Lower leg skin (tissue), 3 donors: Measurements from ENCODE around the gene ABHD8.

Experiments
- POLR2A ChIP-seq, 2 donors: fragments of 450-650 bp; IDR thresholded peaks; one replicate each; pipeline ENCODE4 v1.6.1; 2016 to 2017; ENCODE audit warnings: antibody characterized with exemption in 2 of 2, mild to moderate bottlenecking in 1 of 2, moderate library complexity in 1 of 2
- TF ChIP-seq, protein P1 (sequence below), 3 donors: fragments of 450-650 bp; IDR thresholded peaks; one replicate each; pipeline ENCODE4 v1.5.1; 2016; ENCODE audit warnings: antibody characterized with exemption in 3 of 3, mild to moderate bottlenecking in 3 of 3, moderate library complexity in 2 of 3

DNA sequence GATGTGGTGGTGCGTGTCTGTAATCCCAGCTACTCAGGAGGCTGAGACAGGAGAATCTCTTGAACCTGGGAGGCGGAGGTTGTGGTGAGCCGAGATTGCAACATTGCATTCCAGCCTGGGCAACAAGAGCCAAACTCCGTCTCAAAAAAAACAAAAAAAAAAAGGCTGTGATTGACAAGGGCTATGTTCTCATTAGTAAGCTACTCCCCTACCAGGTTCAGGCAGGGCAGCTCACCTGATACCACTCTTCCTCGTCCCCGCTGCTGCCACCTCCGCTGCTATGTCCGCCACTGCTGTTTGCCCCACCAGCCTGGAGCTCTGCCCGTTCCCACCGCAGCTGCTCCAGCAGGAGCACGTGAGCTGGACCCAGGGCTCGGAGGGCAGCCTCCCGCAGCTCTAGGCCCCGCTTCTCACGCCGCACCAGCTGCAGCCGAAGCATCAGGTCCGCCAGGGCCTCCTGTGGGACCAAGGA, 48.0 kb downstream of the ABHD8 start:
- TF ChIP-seq POLR2A (IDR thresholded peaks at IDR 0.05), result no peak
- TF ChIP-seq, protein P1, sequence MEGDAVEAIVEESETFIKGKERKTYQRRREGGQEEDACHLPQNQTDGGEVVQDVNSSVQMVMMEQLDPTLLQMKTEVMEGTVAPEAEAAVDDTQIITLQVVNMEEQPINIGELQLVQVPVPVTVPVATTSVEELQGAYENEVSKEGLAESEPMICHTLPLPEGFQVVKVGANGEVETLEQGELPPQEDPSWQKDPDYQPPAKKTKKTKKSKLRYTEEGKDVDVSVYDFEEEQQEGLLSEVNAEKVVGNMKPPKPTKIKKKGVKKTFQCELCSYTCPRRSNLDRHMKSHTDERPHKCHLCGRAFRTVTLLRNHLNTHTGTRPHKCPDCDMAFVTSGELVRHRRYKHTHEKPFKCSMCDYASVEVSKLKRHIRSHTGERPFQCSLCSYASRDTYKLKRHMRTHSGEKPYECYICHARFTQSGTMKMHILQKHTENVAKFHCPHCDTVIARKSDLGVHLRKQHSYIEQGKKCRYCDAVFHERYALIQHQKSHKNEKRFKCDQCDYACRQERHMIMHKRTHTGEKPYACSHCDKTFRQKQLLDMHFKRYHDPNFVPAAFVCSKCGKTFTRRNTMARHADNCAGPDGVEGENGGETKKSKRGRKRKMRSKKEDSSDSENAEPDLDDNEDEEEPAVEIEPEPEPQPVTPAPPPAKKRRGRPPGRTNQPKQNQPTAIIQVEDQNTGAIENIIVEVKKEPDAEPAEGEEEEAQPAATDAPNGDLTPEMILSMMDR (IDR thresholded peaks at IDR 0.05), result no peak
